GM23338 (cell line): ENCODE results near the gene LGALS16. TPM values are rescaled to one million over a fixed set of nuclear protein-coding genes. Genes with fewer than 3 reads are reported as not detected.

ENCODE experiments used
- ATAC-seq: fragments of 200-7000 bp; cut with Tn5 transposase; 3 replicates; pipeline ENCODE4 v1.9.1; 2020
- DNase-seq: peaks from one replicate; pipeline ENCODE4 v3.0.0-alpha.2; 2015; ENCODE audit warnings: low spot score
- H2AFZ ChIP-seq: fragments of 200-600 bp; sonication (generic); 2 replicates; pipeline ENCODE4 v1.8.0; 2016; ENCODE audit warnings: antibody characterized with exemption, mild to moderate bottlenecking, moderate library complexity
- H3F3A ChIP-seq: fragments of 200-600 bp; sonication (generic); replicated peaks from 2 replicates; pipeline ENCODE4 v1.8.0; 2017; ENCODE audit warnings: antibody characterized with exemption, mixed run types, low read depth
- H3K27ac ChIP-seq: fragments of 200-600 bp; sonication (generic); 2 replicates; pipeline ENCODE4 v1.6.1; 2016; ENCODE audit warnings: low read depth
- H3K27me3 ChIP-seq: fragments of 200-600 bp; sonication (generic); 2 replicates; pipeline ENCODE4 v1.8.0; 2016; ENCODE audit warnings: mild to moderate bottlenecking, mixed run types, moderate library complexity; ENCODE audit not compliant: insufficient read depth
- H3K36me3 ChIP-seq: fragments of 200-600 bp; sonication (generic); 2 replicates; pipeline ENCODE4 v1.8.0; 2016; ENCODE audit warnings: mild to moderate bottlenecking; ENCODE audit not compliant: insufficient read depth
- H3K4me1 ChIP-seq: fragments of 200-600 bp; sonication (generic); 2 replicates; pipeline ENCODE4 v1.8.0; 2016; ENCODE audit warnings: mild to moderate bottlenecking, moderate library complexity; ENCODE audit not compliant: insufficient read depth
- H3K4me2 ChIP-seq: fragments of 200-600 bp; sonication (generic); 2 replicates; pipeline ENCODE4 v1.7.1; 2017; ENCODE audit warnings: mixed run types
- H3K4me3 ChIP-seq: fragments of 200-600 bp; sonication (generic); 2 replicates; pipeline ENCODE4 v1.6.1; 2016; ENCODE audit warnings: mixed run types
- H3K79me2 ChIP-seq: fragments of 200-600 bp; sonication (generic); replicated peaks from 2 replicates; pipeline ENCODE4 v1.8.0; 2017; ENCODE audit warnings: mild to moderate bottlenecking; ENCODE audit not compliant: insufficient read depth
- H3K9me2 ChIP-seq: fragments of 200-600 bp; sonication (generic); 2 replicates; pipeline ENCODE4 v1.8.0; 2017; ENCODE audit not compliant: insufficient read depth
- H4K20me1 ChIP-seq: fragments of 200-600 bp; sonication (generic); replicated peaks from 2 replicates; pipeline ENCODE4 v1.8.0; 2017; ENCODE audit warnings: mild to moderate bottlenecking; ENCODE audit not compliant: insufficient read depth
- H3K27ac Mint-ChIP-seq: 2 replicates; pipeline ENCODE4 v1.8.0; 2020; ENCODE audit warnings: inconsistent platforms, mild to moderate bottlenecking, moderate library complexity, mixed read lengths
- H3K27me3 Mint-ChIP-seq: 3 replicates; pipeline ENCODE4 v1.8.0; 2022; ENCODE audit warnings: low read depth, mild to moderate bottlenecking, moderate library complexity, mixed read lengths, inconsistent platforms; ENCODE audit not compliant: insufficient read depth, poor library complexity
- H3K36me3 Mint-ChIP-seq: 3 replicates; pipeline ENCODE4 v1.8.0; 2021; ENCODE audit warnings: low read depth, mild to moderate bottlenecking, inconsistent platforms, moderate library complexity, mixed read lengths
- H3K4me1 Mint-ChIP-seq: 3 replicates; pipeline ENCODE4 v1.8.0; 2020; ENCODE audit warnings: mild to moderate bottlenecking, inconsistent platforms, mixed read lengths
- H3K4me3 Mint-ChIP-seq: 3 replicates; pipeline ENCODE4 v1.8.0; 2021; ENCODE audit warnings: moderate library complexity, mild to moderate bottlenecking, inconsistent platforms, mixed read lengths
- H3K9me3 Mint-ChIP-seq: 3 replicates; pipeline ENCODE4 v1.8.0; 2020; ENCODE audit warnings: moderate library complexity, mild to moderate bottlenecking, inconsistent platforms, mixed read lengths
- CREB1 ChIP-seq: fragments of 250-450 bp; sonication (Bioruptor Pico); IDR thresholded peaks from 2 replicates; pipeline ENCODE4 v1.5.0; 2020; ENCODE audit warnings: low read depth, mild to moderate bottlenecking, moderate library complexity
- EZH2 ChIP-seq: fragments of 200-600 bp; sonication (generic); IDR thresholded peaks from one replicate; pipeline ENCODE4 v1.8.0; 2017; ENCODE audit warnings: antibody characterized with exemption, mild to moderate bottlenecking, low read depth; ENCODE audit not compliant: unreplicated experiment
- EZH2phosphoT487 ChIP-seq: fragments of 200-600 bp; sonication (generic); IDR thresholded peaks from one replicate; pipeline ENCODE4 v1.8.1; 2018; ENCODE audit warnings: antibody characterized with exemption; ENCODE audit not compliant: unreplicated experiment
- JUNB ChIP-seq: IDR thresholded peaks from one replicate; pipeline ENCODE4 v1.6.1; 2016; ENCODE audit warnings: antibody characterized with exemption; ENCODE audit not compliant: unreplicated experiment
- POLR2AphosphoS5 ChIP-seq: IDR thresholded peaks from 2 replicates; pipeline ENCODE4 v1.6.1; 2016; ENCODE audit warnings: antibody characterized with exemption, low read depth
- STAT1 ChIP-seq: IDR thresholded peaks from one replicate; pipeline ENCODE4 v1.6.1; 2016; ENCODE audit warnings: antibody characterized with exemption; ENCODE audit not compliant: unreplicated experiment
- ZNF114 ChIP-seq: fragments of 250-450 bp; sonication (Bioruptor Pico); IDR thresholded peaks from 2 replicates; pipeline ENCODE4 v1.5.0; 2020; ENCODE audit warnings: mild to moderate bottlenecking, moderate library complexity
- ZNF331 ChIP-seq: fragments of 250-450 bp; sonication (Bioruptor Pico); IDR thresholded peaks from 2 replicates; pipeline ENCODE4 v1.5.0; 2020; ENCODE audit warnings: low read depth, mild to moderate bottlenecking, moderate library complexity
- polyA plus RNA-seq: library from polyadenylated mRNA; unstranded; fragments of >200 nt; fragmentation: Nextera tagmentation; extraction: Ambion mirVana; gene quantifications from 2 replicates; pipeline ENCODE4 v1.2.1, GENCODE V29; 2016
- total RNA-seq: library from RNA; depleted of rRNA; stranded (reverse); fragments of >200 nt; shearing (Covaris generic); gene quantifications from 2 replicates; pipeline ENCODE4 v1.2.3, GENCODE V29; 2014
- TF ChIP-seq, protein P1 (sequence below), 2 experiments: fragments of 200-600 bp in 1 of 2; sonication (generic) in 1 of 2; conservative IDR thresholded peaks; 2 replicates each; pipeline versions ENCODE4 v1.5.1 to v1.6.1; 2016 to 2017; ENCODE audit warnings: antibody characterized with exemption in 2 of 2, low read depth in 2 of 2, mild to moderate bottlenecking in 2 of 2, moderate library complexity in 1 of 2
- TF ChIP-seq, protein P2 (sequence below): IDR thresholded peaks from 2 replicates; pipeline ENCODE4 v1.6.1; 2016; ENCODE audit warnings: antibody characterized with exemption
- TF ChIP-seq, protein P3 (sequence below): fragments of 250-450 bp; sonication (Bioruptor Pico); IDR thresholded peaks from 2 replicates; pipeline ENCODE4 v1.5.0; 2020; ENCODE audit warnings: mild to moderate bottlenecking, moderate library complexity

LGALS16 gene
- total and polyA plus RNA-seq, 2 experiments from 2014 or later, result not detected

DNA sequence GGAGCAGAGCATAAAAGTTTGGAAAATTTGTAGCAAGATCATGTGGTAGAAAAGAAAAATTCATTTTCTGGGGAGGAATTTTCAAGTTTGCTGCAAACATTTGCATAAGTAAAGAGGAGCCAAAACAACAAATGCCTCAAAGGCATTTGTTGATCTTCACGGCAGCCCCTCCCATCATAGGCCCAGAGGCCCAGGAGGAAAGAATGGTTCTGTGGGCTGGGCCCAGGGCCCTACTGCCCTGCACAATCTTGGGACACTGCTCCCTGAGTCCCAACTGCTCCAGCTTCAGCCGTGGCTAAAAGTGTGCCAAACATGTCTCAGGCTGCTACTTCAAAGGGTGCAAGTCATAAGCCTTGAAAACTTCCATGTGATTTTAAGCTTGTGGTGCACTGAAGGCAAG is 42.1 kb upstream of the LGALS16 start:
- peaks cover 6% of the 10 kb centered on the region for H3K27me3 Mint-ChIP-seq
- H3K4me3 Mint-ChIP-seq, result no peak overlapping the region
- Histone ChIP-seq H2AFZ (no peak overlapping the region), H3K27me3 (no peaks in the 10 kb centered on the region), H3K9me2 (peaks cover 9% of the 10 kb centered on the region; the same call in 1 of the 2 replicates), H4K20me1 (no peaks in the 10 kb centered on the region), H3K4me1 (no peaks in the 10 kb centered on the region), H3K36me3 (no peaks in the 10 kb centered on the region), H3F3A (no peaks in the 10 kb centered on the region), H3K4me2 (no peak overlapping the region), H3K4me3 (no peak overlapping the region), H3K27ac (no peak overlapping the region), H3K79me2 (no peaks in the 10 kb centered on the region)
- H3K4me1 Mint-ChIP-seq, result no peaks in the 10 kb centered on the region
- TF ChIP-seq EZH2phosphoT487 (no peak), ZNF114 (CRISPR knock-in tag) (no peak), CREB1 (CRISPR knock-in tag) (no peak), STAT1 (no peak), EZH2 (no peak), ZNF331 (CRISPR knock-in tag) (no peak), POLR2AphosphoS5 (no peak)
- TF ChIP-seq, protein P1, sequence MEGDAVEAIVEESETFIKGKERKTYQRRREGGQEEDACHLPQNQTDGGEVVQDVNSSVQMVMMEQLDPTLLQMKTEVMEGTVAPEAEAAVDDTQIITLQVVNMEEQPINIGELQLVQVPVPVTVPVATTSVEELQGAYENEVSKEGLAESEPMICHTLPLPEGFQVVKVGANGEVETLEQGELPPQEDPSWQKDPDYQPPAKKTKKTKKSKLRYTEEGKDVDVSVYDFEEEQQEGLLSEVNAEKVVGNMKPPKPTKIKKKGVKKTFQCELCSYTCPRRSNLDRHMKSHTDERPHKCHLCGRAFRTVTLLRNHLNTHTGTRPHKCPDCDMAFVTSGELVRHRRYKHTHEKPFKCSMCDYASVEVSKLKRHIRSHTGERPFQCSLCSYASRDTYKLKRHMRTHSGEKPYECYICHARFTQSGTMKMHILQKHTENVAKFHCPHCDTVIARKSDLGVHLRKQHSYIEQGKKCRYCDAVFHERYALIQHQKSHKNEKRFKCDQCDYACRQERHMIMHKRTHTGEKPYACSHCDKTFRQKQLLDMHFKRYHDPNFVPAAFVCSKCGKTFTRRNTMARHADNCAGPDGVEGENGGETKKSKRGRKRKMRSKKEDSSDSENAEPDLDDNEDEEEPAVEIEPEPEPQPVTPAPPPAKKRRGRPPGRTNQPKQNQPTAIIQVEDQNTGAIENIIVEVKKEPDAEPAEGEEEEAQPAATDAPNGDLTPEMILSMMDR (conservative IDR thresholded peaks at IDR 0.05; ENCODE audit: low read depth in 2 of 2), result no peak
- peaks cover 4% of the 10 kb centered on the region; the same call in 2 of the 3 replicates for H3K36me3 Mint-ChIP-seq
- DNase-seq, result no peak
- peaks cover 44% of the 10 kb centered on the region for H3K9me3 Mint-ChIP-seq
- no peak for ATAC-seq
- no peak overlapping the region for H3K27ac Mint-ChIP-seq

DNA sequence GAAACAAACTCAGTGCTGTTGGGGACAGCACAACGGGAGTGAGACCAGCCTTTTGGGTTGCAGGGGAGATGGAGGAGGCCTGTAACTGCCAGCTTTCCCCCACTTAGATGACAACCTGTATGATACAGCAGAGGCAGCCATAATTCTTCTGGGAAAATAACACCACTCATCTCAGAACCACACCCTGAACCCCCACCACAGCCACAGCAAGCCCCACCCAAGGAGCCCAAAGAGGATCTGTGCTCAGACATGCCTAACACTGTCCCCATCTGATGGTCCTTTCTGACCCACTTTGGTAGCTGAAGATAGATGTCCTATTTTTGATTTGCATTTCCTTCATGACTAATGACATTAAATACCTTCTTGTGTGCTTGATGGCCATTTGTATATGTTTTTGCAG is 38.0 kb upstream of the LGALS16 start:
- no peak overlapping the region for H3K4me3 ChIP-seq
- DNase-seq (no peak), ATAC-seq (no peak)
- no peaks in the 10 kb centered on the region for H3K4me1 ChIP-seq
- no peak overlapping the region for H3K27ac ChIP-seq
- peaks cover 9% of the 10 kb centered on the region; the same call in 1 of the 2 replicates for H3K27me3 ChIP-seq
- no peak overlapping the region for H3K4me2 ChIP-seq
- no peak overlapping the region for H2AFZ ChIP-seq
- H3K9me3 Mint-ChIP-seq, result peaks cover 34% of the 10 kb centered on the region
- H3K36me3 Mint-ChIP-seq, result peaks cover 4% of the 10 kb centered on the region; the same call in 1 of the 3 replicates
- H3K27me3 Mint-ChIP-seq, result peaks cover 9% of the 10 kb centered on the region
- no peaks in the 10 kb centered on the region for H3F3A ChIP-seq
- H3K79me2 ChIP-seq, result no peaks in the 10 kb centered on the region
- H4K20me1 ChIP-seq, result no peaks in the 10 kb centered on the region
- H3K4me3 Mint-ChIP-seq, result no peak overlapping the region
- no peak overlapping the region for H3K27ac Mint-ChIP-seq
- H3K4me1 Mint-ChIP-seq, result no peaks in the 10 kb centered on the region
- H3K36me3 ChIP-seq, result no peaks in the 10 kb centered on the region
- peaks cover 5% of the 10 kb centered on the region; the same call in 1 of the 2 replicates for H3K9me2 ChIP-seq
- no peak for TF ChIP-seq JUNB
- TF ChIP-seq, protein P2, sequence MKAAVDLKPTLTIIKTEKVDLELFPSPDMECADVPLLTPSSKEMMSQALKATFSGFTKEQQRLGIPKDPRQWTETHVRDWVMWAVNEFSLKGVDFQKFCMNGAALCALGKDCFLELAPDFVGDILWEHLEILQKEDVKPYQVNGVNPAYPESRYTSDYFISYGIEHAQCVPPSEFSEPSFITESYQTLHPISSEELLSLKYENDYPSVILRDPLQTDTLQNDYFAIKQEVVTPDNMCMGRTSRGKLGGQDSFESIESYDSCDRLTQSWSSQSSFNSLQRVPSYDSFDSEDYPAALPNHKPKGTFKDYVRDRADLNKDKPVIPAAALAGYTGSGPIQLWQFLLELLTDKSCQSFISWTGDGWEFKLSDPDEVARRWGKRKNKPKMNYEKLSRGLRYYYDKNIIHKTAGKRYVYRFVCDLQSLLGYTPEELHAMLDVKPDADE, result no peak
- no peak for TF ChIP-seq EZH2phosphoT487
- TF ChIP-seq, protein P3, sequence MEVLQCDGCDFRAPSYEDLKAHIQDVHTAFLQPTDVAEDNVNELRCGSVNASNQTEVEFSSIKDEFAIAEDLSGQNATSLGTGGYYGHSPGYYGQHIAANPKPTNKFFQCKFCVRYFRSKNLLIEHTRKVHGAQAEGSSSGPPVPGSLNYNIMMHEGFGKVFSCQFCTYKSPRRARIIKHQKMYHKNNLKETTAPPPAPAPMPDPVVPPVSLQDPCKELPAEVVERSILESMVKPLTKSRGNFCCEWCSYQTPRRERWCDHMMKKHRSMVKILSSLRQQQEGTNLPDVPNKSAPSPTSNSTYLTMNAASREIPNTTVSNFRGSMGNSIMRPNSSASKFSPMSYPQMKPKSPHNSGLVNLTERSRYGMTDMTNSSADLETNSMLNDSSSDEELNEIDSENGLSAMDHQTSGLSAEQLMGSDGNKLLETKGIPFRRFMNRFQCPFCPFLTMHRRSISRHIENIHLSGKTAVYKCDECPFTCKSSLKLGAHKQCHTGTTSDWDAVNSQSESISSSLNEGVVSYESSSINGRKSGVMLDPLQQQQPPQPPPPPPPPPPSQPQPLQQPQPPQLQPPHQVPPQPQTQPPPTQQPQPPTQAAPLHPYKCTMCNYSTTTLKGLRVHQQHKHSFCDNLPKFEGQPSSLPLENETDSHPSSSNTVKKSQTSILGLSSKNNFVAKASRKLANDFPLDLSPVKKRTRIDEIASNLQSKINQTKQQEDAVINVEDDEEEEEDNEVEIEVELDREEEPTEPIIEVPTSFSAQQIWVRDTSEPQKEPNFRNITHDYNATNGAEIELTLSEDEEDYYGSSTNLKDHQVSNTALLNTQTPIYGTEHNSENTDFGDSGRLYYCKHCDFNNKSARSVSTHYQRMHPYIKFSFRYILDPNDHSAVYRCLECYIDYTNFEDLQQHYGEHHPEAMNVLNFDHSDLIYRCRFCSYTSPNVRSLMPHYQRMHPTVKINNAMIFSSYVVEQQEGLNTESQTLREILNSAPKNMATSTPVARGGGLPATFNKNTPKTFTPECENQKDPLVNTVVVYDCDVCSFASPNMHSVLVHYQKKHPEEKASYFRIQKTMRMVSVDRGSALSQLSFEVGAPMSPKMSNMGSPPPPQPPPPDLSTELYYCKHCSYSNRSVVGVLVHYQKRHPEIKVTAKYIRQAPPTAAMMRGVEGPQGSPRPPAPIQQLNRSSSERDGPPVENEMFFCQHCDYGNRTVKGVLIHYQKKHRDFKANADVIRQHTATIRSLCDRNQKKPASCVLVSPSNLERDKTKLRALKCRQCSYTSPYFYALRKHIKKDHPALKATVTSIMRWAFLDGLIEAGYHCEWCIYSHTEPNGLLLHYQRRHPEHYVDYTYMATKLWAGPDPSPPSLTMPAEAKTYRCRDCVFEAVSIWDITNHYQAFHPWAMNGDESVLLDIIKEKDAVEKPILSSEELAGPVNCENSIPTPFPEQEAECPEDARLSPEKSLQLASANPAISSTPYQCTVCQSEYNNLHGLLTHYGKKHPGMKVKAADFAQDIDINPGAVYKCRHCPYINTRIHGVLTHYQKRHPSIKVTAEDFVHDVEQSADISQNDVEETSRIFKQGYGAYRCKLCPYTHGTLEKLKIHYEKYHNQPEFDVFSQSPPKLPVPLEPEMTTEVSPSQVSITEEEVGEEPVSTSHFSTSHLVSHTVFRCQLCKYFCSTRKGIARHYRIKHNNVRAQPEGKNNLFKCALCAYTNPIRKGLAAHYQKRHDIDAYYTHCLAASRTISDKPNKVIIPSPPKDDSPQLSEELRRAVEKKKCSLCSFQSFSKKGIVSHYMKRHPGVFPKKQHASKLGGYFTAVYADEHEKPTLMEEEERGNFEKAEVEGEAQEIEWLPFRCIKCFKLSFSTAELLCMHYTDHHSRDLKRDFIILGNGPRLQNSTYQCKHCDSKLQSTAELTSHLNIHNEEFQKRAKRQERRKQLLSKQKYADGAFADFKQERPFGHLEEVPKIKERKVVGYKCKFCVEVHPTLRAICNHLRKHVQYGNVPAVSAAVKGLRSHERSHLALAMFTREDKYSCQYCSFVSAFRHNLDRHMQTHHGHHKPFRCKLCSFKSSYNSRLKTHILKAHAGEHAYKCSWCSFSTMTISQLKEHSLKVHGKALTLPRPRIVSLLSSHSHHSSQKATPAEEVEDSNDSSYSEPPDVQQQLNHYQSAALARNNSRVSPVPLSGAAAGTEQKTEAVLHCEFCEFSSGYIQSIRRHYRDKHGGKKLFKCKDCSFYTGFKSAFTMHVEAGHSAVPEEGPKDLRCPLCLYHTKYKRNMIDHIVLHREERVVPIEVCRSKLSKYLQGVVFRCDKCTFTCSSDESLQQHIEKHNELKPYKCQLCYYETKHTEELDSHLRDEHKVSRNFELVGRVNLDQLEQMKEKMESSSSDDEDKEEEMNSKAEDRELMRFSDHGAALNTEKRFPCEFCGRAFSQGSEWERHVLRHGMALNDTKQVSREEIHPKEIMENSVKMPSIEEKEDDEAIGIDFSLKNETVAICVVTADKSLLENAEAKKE (CRISPR knock-in tag), result no peak
